ENCODE results near the gene C21orf58. TPM values are rescaled to one million over a fixed set of nuclear protein-coding genes. Genes with fewer than 3 reads are reported as not detected.

C21orf58 gene
- total and polyA plus RNA-seq, 2 experiments from 2014 or later = 3.7 to 4.2 TPM

- DNase-seq = no peak
- WGBS, 2 experiments (ENCODE audit: low coverage in 1 of 2, low lambda C conversion rate in 2 of 2, missing lambda C conversion rate in 2 of 2) = 93% methylated on average over 18 of the region's 18 CpGs
Observed at GRCh38 chr21:46256501-46256994, 67.1 kb downstream of the C21orf58 start.

GRCh38 chr21:46255758-46256337 lies 67.8 kb downstream of the C21orf58 start:
- Histone ChIP-seq H3K9me3 (ENCODE audit: low read depth) (no peaks in the 10 kb centered on the region), H3K9ac (no peak overlapping the region), H3K4me2 (ENCODE audit: unreplicated experiment) (no peak overlapping the region), H3K9me2 (ENCODE audit: insufficient read depth) (no peaks in the 10 kb centered on the region), H2AFZ (no peak overlapping the region), H3K27me3 (replicated peaks; ENCODE audit: insufficient read depth) (no peaks in the 10 kb centered on the region), H3K79me2 (ENCODE audit: insufficient read depth) (no peaks in the 10 kb centered on the region), H4K20me1 (ENCODE audit: insufficient read depth) (no peaks in the 10 kb centered on the region), H3K4me1 (ENCODE audit: insufficient read depth) (no peaks in the 10 kb centered on the region), H3F3A (ENCODE audit: insufficient read depth) (peaks cover 5% of the 10 kb centered on the region; the same call in 1 of the 2 replicates), H3K36me3 (ENCODE audit: low read depth) (peaks cover 62% of the 10 kb centered on the region), H3K27ac (no peak overlapping the region), H3K4me3 (no peak overlapping the region)
- in situ Hi-C loops (cut with MboI) = no loop called here
- TF ChIP-seq EZH2 (IDR thresholded peaks at IDR 0.05; ENCODE audit: insufficient read depth, poor library complexity, severe bottlenecking) (no peak), EZH2phosphoT487 (IDR thresholded peaks at IDR 0.05; ENCODE audit: insufficient read depth, low read depth) (no peak)
- WGBS, 2 experiments (ENCODE audit: low coverage in 1 of 2, low lambda C conversion rate in 2 of 2, missing lambda C conversion rate in 2 of 2) = 82 to 90% methylated on average over 5 to 6 of the region's 6 CpGs
- DNase-seq = no peak

More at GRCh38 chr21:46256501-46256994, 67.1 kb downstream of the C21orf58 start:
- no peaks in the 10 kb centered on the region for H3K27me3 ChIP-seq (replicated peaks; ENCODE audit: insufficient read depth)
- H3F3A ChIP-seq (ENCODE audit: insufficient read depth) = peaks cover 5% of the 10 kb centered on the region; the same call in 1 of the 2 replicates
- no peak overlapping the region for H3K27ac ChIP-seq
- no peaks in the 10 kb centered on the region for H3K79me2 ChIP-seq (ENCODE audit: insufficient read depth)
- no peaks in the 10 kb centered on the region for H3K9me2 ChIP-seq (ENCODE audit: insufficient read depth)
- H3K9ac ChIP-seq = no peak overlapping the region
- TF ChIP-seq EZH2phosphoT487 (IDR thresholded peaks at IDR 0.05; ENCODE audit: insufficient read depth, low read depth) (no peak), EZH2 (IDR thresholded peaks at IDR 0.05; ENCODE audit: insufficient read depth, poor library complexity, severe bottlenecking) (no peak)
- H3K4me1 ChIP-seq (ENCODE audit: insufficient read depth) = no peaks in the 10 kb centered on the region
- in situ Hi-C loops (cut with MboI) = no loop called here
- H3K4me3 ChIP-seq = no peak overlapping the region
- H3K36me3 ChIP-seq (ENCODE audit: low read depth) = peaks cover 59% of the 10 kb centered on the region
- H2AFZ ChIP-seq = no peak overlapping the region
- no peaks in the 10 kb centered on the region for H4K20me1 ChIP-seq (ENCODE audit: insufficient read depth)
- no peaks in the 10 kb centered on the region for H3K9me3 ChIP-seq (ENCODE audit: low read depth)
- H3K4me2 ChIP-seq (ENCODE audit: unreplicated experiment) = no peak overlapping the region

- Histone ChIP-seq H3K4me2 (ENCODE audit: unreplicated experiment) (no peak overlapping the region), H2AFZ (no peak overlapping the region), H3K79me2 (ENCODE audit: insufficient read depth) (no peaks in the 10 kb centered on the region), H3F3A (ENCODE audit: insufficient read depth) (peaks cover 5% of the 10 kb centered on the region; the same call in 1 of the 2 replicates), H3K9ac (no peak overlapping the region), H3K9me3 (ENCODE audit: low read depth) (no peaks in the 10 kb centered on the region), H3K36me3 (ENCODE audit: low read depth) (peaks cover 62% of the 10 kb centered on the region), H3K9me2 (ENCODE audit: insufficient read depth) (no peaks in the 10 kb centered on the region), H3K27me3 (replicated peaks; ENCODE audit: insufficient read depth) (no peaks in the 10 kb centered on the region), H3K4me1 (ENCODE audit: insufficient read depth) (no peaks in the 10 kb centered on the region), H3K4me3 (no peak overlapping the region), H4K20me1 (ENCODE audit: insufficient read depth) (no peaks in the 10 kb centered on the region), H3K27ac (no peak overlapping the region)
- no peak for DNase-seq
- TF ChIP-seq EZH2phosphoT487 (IDR thresholded peaks at IDR 0.05; ENCODE audit: insufficient read depth, low read depth) (no peak), EZH2 (IDR thresholded peaks at IDR 0.05; ENCODE audit: insufficient read depth, poor library complexity, severe bottlenecking) (no peak)
- in situ Hi-C loops (cut with MboI) = no loop called here
- 97% methylated on average over 11 of the region's 11 CpGs for WGBS, 2 experiments (ENCODE audit: low coverage in 1 of 2, low lambda C conversion rate in 2 of 2, missing lambda C conversion rate in 2 of 2)
Observed at GRCh38 chr21:46255166-46255565, 68.5 kb downstream of the C21orf58 start.

- Histone ChIP-seq H3F3A (ENCODE audit: insufficient read depth) (peaks cover 5% of the 10 kb centered on the region; the same call in 1 of the 2 replicates), H3K4me3 (no peak overlapping the region), H3K4me2 (ENCODE audit: unreplicated experiment) (no peak overlapping the region), H3K79me2 (ENCODE audit: insufficient read depth) (no peaks in the 10 kb centered on the region), H3K9me2 (ENCODE audit: insufficient read depth) (no peaks in the 10 kb centered on the region), H3K9ac (no peak overlapping the region), H3K27me3 (replicated peaks; ENCODE audit: insufficient read depth) (no peaks in the 10 kb centered on the region), H3K36me3 (ENCODE audit: low read depth) (peaks cover 62% of the 10 kb centered on the region), H2AFZ (no peak overlapping the region), H3K4me1 (ENCODE audit: insufficient read depth) (no peaks in the 10 kb centered on the region), H3K9me3 (ENCODE audit: low read depth) (no peaks in the 10 kb centered on the region), H3K27ac (no peak overlapping the region), H4K20me1 (ENCODE audit: insufficient read depth) (no peaks in the 10 kb centered on the region)
- 97% methylated on average over 12 of the region's 12 CpGs for WGBS, 2 experiments (ENCODE audit: low coverage in 1 of 2, low lambda C conversion rate in 2 of 2, missing lambda C conversion rate in 2 of 2)
- TF ChIP-seq EZH2 (IDR thresholded peaks at IDR 0.05; ENCODE audit: insufficient read depth, poor library complexity, severe bottlenecking) (no peak), EZH2phosphoT487 (IDR thresholded peaks at IDR 0.05; ENCODE audit: insufficient read depth, low read depth) (no peak)
- in situ Hi-C loops (cut with MboI) = no loop called here
- DNase-seq = no peak
Observed at GRCh38 chr21:46254208-46254975, 69.3 kb downstream of the C21orf58 start.

All from GM23248 (cell line).